GM12878 (cell line): Measurements from ENCODE around the gene ZNF407. TPM values are rescaled to one million over a fixed set of nuclear protein-coding genes. Genes with fewer than 3 reads are reported as not detected.

Experiments used
- ATAC-seq: fragments of 200-7000 bp; cut with Tn5 transposase; 3 replicates; pipeline ENCODE4 v1.9.1; 2020; ENCODE audit warnings: mild to moderate bottlenecking, moderate library complexity
- BruUV-seq: library from RNA; stranded (reverse); fragments of 400-500 nt; replicated peaks from 2 replicates; lab custom pipeline; 2021; lab: Mats Ljungman, UMichigan
- CTCF ChIA-PET: fragments of 300-600 bp; sonication (Branson Sonifier 250); formaldehyde crosslinking; extraction: SDS; loops from one replicate; lab custom pipeline; 2021; ENCODE audit warnings: inconsistent platforms; lab: Yijun Ruan, JAX
- POLR2A ChIA-PET: fragments of 350-600 bp; formaldehyde crosslinking; extraction: SDS; loops from one replicate; lab custom pipeline; 2021; ENCODE audit warnings: inconsistent platforms; lab: Charles Lee
- RAD21 ChIA-PET: fragments of 300-600 bp; sonication (Branson Sonifier 250); formaldehyde crosslinking; loops from one replicate; lab custom pipeline; 2023; ENCODE audit warnings: antibody characterized with exemption; ENCODE audit not compliant: unreplicated experiment; lab: Charles Lee
- SMC1A ChIA-PET: fragments of 300-600 bp; sonication (Branson Sonifier 250); formaldehyde crosslinking; loops from one replicate; lab custom pipeline; 2023; ENCODE audit not compliant: unreplicated experiment, uncharacterized antibody; lab: Charles Lee
- DNase-seq: peaks from one replicate; pipeline ENCODE4 v3.0.0-alpha.2; 2011; ENCODE audit warnings: low read depth, low spot score
- FAIRE-seq: peaks from 3 replicates; lab custom pipeline; 2011; peaks lifted over from hg19 to GRCh38; lab: Jason Lieb, UNC
- H2AFZ ChIP-seq: 2 replicates; pipeline ENCODE4 v1.6.0; 2011; ENCODE audit warnings: low read depth, low read length, control low read depth; ENCODE audit not compliant: control insufficient read depth
- H3K27ac ChIP-seq: 2 replicates; pipeline ENCODE4 v1.5.1; 2011; ENCODE audit warnings: control low read depth; ENCODE audit not compliant: control insufficient read depth, insufficient read depth
- H3K27me3 ChIP-seq, 2 experiments: replicated peaks in 1 of 2; 2 replicates each; pipeline versions ENCODE4 v1.6.0 to v1.6.1; 2011; ENCODE audit warnings: low read length in 1 of 2; ENCODE audit not compliant: control insufficient read depth in 2 of 2, insufficient read depth in 2 of 2
- H3K36me3 ChIP-seq, 2 experiments: 2 replicates each; pipeline ENCODE4 v1.5.1; 2011; ENCODE audit warnings: low read length in 1 of 2; ENCODE audit not compliant: control insufficient read depth in 2 of 2, insufficient read depth in 2 of 2
- H3K4me1 ChIP-seq: 2 replicates; pipeline ENCODE4 v1.6.1; 2011; ENCODE audit warnings: mild to moderate bottlenecking, low read length, moderate library complexity, mixed read lengths; ENCODE audit not compliant: control insufficient read depth, insufficient read depth
- H3K4me2 ChIP-seq: 2 replicates; pipeline ENCODE4 v1.6.0; 2011; ENCODE audit warnings: control low read depth; ENCODE audit not compliant: control insufficient read depth, insufficient read depth
- H3K4me3 ChIP-seq: fragments of 200-600 bp; sonication (generic); 2 replicates; pipeline ENCODE4 v1.5.1; 2016
- H3K79me2 ChIP-seq: 2 replicates; pipeline ENCODE4 v1.6.0; 2011; ENCODE audit warnings: low read length; ENCODE audit not compliant: control insufficient read depth, insufficient read depth
- H3K9ac ChIP-seq: 2 replicates; pipeline ENCODE4 v1.8.0; 2011; ENCODE audit warnings: low read length, control low read depth, mixed read lengths; ENCODE audit not compliant: control insufficient read depth, insufficient read depth
- H3K9me3 ChIP-seq: replicated peaks from 3 replicates; pipeline ENCODE4 v1.5.1; 2011; ENCODE audit warnings: mild to moderate bottlenecking, low read length; ENCODE audit not compliant: control insufficient read depth, insufficient read depth
- H4K20me1 ChIP-seq: 2 replicates; pipeline ENCODE4 v1.6.0; 2011; ENCODE audit not compliant: control insufficient read depth, insufficient read depth
- BRCA1 ChIP-seq: IDR thresholded peaks from 2 replicates; pipeline ENCODE4 v1.6.1; 2011; ENCODE audit warnings: low read depth, low read length, improper control_type of control experiment
- EED ChIP-seq: sonication (generic); IDR thresholded peaks from 2 replicates; pipeline ENCODE4 v1.6.1; 2016; ENCODE audit warnings: antibody characterized with exemption, low read depth
- GABPA ChIP-seq: IDR thresholded peaks from 2 replicates; pipeline ENCODE4 v1.6.1; 2014; ENCODE audit warnings: antibody characterized with exemption, low read depth, mild to moderate bottlenecking, inconsistent platforms
- NR2C2 ChIP-seq: IDR thresholded peaks from 2 replicates; pipeline ENCODE4 v1.6.1; 2011; ENCODE audit warnings: borderline replicate concordance, low read depth; ENCODE audit not compliant: control insufficient read depth, insufficient read length
- ZNF217 ChIP-seq: fragments of 450-650 bp; IDR thresholded peaks from 2 replicates; pipeline ENCODE4 v1.6.1; 2017; ENCODE audit warnings: antibody characterized with exemption, mild to moderate bottlenecking
- ZNF622 ChIP-seq: fragments of 450-650 bp; IDR thresholded peaks from 2 replicates; pipeline ENCODE4 v1.6.1; 2017; ENCODE audit warnings: mild to moderate bottlenecking, inconsistent platforms
- WGBS: methylation state at CpG from one replicate; pipeline ENCODE4 v1.1.6; 2016; ENCODE audit warnings: low lambda C conversion rate; ENCODE audit not compliant: insufficient replicate concordance, insufficient coverage; ENCODE audit errors: missing lambda C conversion rate; 5-methylcytosine and 5-hydroxymethylcytosine counted together
- in situ Hi-C: fragments of 300-500 bp; cut with MboI; formaldehyde crosslinking; loops from 9 replicates; pipeline ENCODE4 v1.14.3; 2018; ENCODE audit warnings: mixed read lengths
- intact Hi-C: fragments of 100-400 bp; cut with micrococcal nuclease; formaldehyde crosslinking; loops from one replicate; pipeline ENCODE4 v1.14.2; 2022; ENCODE audit not compliant: unreplicated experiment
- polyA plus RNA-seq, 11 experiments: library from polyadenylated mRNA; depleted of rRNA in 4 of 11; unstranded in 6 of 11; stranded (reverse) in 5 of 11; fragments of >200 nt; fragmentation: Nextera tagmentation in 4 of 11; fragmentation: Illumina TruSeq in 1 of 11; extraction: Ambion mirVana in 4 of 11; extraction: Trizol in 1 of 11; gene quantifications; 1 replicate in 1 of 11; 2 replicates in 10 of 11; pipeline versions ENCODE4 v1.2.1 to v1.2.3, GENCODE V29; 2011 to 2016; ENCODE audit warnings: inconsistent platforms in 2 of 11, missing spikeins in 2 of 11, low read depth in 1 of 11
- total RNA-seq, 4 experiments: library from RNA; depleted of rRNA in 3 of 4; stranded (reverse); fragments of >200 nt in 3 of 4; fragmentation: Illumina TruSeq in 1 of 4; extraction: Trizol in 1 of 4; gene quantifications; 2 replicates each; pipeline versions ENCODE4 v1.2.1 to v1.2.3, GENCODE V29; 2013 to 2021
- TF ChIP-seq, protein P1 (sequence below): IDR thresholded peaks from 2 replicates; pipeline ENCODE4 v1.6.1; 2012; ENCODE audit warnings: low read depth, low read length, improper control_type of control experiment
- TF ChIP-seq, protein P2 (sequence below): fragments of 450-650 bp; IDR thresholded peaks from 2 replicates; pipeline ENCODE4 v1.6.1; 2016; ENCODE audit warnings: mild to moderate bottlenecking
- TF ChIP-seq, protein P3 (sequence below): fragments of 450-650 bp; IDR thresholded peaks from 2 replicates; pipeline ENCODE4 v1.6.1; 2017; ENCODE audit warnings: mild to moderate bottlenecking, low read depth, inconsistent platforms; ENCODE audit not compliant: poor library complexity, severe bottlenecking

The ZNF407 gene
- total and polyA plus RNA-seq, 10 of the 15 experiments (the other 5 are each of a cell fraction or from before 2014, with no cell fraction given): 0.69 to 11.6 (median 5.3) TPM

DNA sequence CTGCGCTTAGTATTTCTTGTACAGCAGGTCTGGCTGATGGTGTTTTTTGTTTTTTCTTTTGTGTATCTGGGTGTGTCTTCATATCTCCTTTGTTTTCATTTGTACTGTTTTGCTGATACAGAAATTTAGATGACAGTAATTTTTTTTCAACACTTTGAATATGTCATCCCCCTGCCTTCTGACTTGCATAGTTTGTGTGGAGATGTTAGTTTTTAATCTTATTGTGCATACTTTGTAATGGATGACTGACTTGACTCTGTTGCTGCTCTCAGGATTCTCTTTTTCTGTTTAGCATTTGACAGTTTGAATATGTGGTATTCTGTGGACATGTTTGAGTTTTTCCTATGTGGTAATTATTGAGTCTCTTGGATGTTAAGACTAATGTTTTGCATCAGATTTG, 161.3 kb downstream of the ZNF407 start:
- FAIRE-seq (no peak), ATAC-seq (no peak), DNase-seq (no peak)
- ChIA-PET CTCF (interaction anchor here (1.1 kb wide), 1 partner anchor 59 kb away, joined by 4 read pairs; no protein-coding TSS in a partner anchor), RAD21 (interaction anchor here (0.6 kb wide), 1 partner anchor 11 kb away, joined by 3 read pairs; no protein-coding TSS in a partner anchor), POLR2A (no interaction called here), SMC1A (interaction anchor here (0.6 kb wide), 1 partner anchor 71 kb away, joined by 3 read pairs; no protein-coding TSS in a partner anchor)
- H4K20me1 ChIP-seq: no peaks in the 10 kb centered on the region
- intact Hi-C loops (loop anchor here (1.0 kb wide), 1 partner anchor 9 kb away; no protein-coding TSS in a partner anchor), in situ Hi-C loops (no loop called here)
- H2AFZ ChIP-seq: no peak overlapping the region
- H3K4me3 ChIP-seq: no peak overlapping the region
- no peak overlapping the region for H3K27ac ChIP-seq
- WGBS: 96% methylated on average over 1 of the region's 1 CpG
- no peaks in the 10 kb centered on the region for H3K79me2 ChIP-seq
- no peaks in the 10 kb centered on the region for H3K36me3 ChIP-seq
- no peak overlapping the region for H3K9ac ChIP-seq
- no TSS peak for BruUV-seq
- H3K27me3 ChIP-seq: no peaks in the 10 kb centered on the region
- no peaks in the 10 kb centered on the region for H3K4me1 ChIP-seq
- no peaks in the 10 kb centered on the region; the same call in 2 of the 3 replicates for H3K9me3 ChIP-seq
- H3K4me2 ChIP-seq: no peak overlapping the region
- TF ChIP-seq BRCA1: no peak
- TF ChIP-seq, protein P1, sequence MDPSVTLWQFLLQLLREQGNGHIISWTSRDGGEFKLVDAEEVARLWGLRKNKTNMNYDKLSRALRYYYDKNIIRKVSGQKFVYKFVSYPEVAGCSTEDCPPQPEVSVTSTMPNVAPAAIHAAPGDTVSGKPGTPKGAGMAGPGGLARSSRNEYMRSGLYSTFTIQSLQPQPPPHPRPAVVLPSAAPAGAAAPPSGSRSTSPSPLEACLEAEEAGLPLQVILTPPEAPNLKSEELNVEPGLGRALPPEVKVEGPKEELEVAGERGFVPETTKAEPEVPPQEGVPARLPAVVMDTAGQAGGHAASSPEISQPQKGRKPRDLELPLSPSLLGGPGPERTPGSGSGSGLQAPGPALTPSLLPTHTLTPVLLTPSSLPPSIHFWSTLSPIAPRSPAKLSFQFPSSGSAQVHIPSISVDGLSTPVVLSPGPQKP: no peak

DNA sequence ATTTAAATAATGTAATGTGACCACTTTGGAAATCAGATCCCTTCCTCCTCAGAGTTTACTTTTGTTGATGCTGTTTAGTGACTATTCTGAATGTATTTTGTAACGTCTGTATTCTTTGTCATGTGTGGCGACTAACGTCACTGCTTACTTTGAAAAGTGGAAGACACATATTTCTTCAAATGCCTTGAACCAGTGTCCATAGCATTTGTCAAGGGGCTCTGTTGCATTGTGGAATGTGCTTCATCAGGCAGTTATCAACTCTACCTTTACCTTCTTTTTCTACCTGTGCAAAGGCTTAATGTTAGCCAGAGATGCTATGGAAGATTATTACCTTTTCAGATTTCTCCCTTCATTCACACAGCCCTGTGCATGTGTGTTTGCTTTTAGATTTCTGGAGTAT, 162.4 kb downstream of the ZNF407 start:
- H3K27ac ChIP-seq: no peak overlapping the region
- H3K9me3 ChIP-seq: no peaks in the 10 kb centered on the region; the same call in 2 of the 3 replicates
- no peaks in the 10 kb centered on the region for H3K27me3 ChIP-seq
- FAIRE-seq (no peak), ATAC-seq (no peak), DNase-seq (no peak)
- no peaks in the 10 kb centered on the region for H3K79me2 ChIP-seq
- ChIA-PET CTCF (no interaction called here), POLR2A (interaction anchor here (0.9 kb wide), 1 partner anchor 79 kb away, joined by 3 read pairs; no protein-coding TSS in a partner anchor), SMC1A (no interaction called here), RAD21 (no interaction called here)
- H2AFZ ChIP-seq: no peak overlapping the region
- H3K4me3 ChIP-seq: no peak overlapping the region
- no TSS peak for BruUV-seq
- no peaks in the 10 kb centered on the region for H4K20me1 ChIP-seq
- in situ Hi-C loops (no loop called here), intact Hi-C loops (no loop called here)
- H3K9ac ChIP-seq: no peak overlapping the region
- 100% methylated on average over 3 of the region's 3 CpGs for WGBS
- H3K4me2 ChIP-seq: no peak overlapping the region
- H3K4me1 ChIP-seq: no peaks in the 10 kb centered on the region
- H3K36me3 ChIP-seq: no peaks in the 10 kb centered on the region
- no peak for TF ChIP-seq ZNF217
- TF ChIP-seq ZNF622: no peak
- no peak for TF ChIP-seq EED
- no peak for TF ChIP-seq GABPA
- TF ChIP-seq, protein P2, sequence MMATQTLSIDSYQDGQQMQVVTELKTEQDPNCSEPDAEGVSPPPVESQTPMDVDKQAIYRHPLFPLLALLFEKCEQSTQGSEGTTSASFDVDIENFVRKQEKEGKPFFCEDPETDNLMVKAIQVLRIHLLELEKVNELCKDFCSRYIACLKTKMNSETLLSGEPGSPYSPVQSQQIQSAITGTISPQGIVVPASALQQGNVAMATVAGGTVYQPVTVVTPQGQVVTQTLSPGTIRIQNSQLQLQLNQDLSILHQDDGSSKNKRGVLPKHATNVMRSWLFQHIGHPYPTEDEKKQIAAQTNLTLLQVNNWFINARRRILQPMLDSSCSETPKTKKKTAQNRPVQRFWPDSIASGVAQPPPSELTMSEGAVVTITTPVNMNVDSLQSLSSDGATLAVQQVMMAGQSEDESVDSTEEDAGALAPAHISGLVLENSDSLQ: no peak
- no peak for TF ChIP-seq NR2C2
- TF ChIP-seq, protein P3, sequence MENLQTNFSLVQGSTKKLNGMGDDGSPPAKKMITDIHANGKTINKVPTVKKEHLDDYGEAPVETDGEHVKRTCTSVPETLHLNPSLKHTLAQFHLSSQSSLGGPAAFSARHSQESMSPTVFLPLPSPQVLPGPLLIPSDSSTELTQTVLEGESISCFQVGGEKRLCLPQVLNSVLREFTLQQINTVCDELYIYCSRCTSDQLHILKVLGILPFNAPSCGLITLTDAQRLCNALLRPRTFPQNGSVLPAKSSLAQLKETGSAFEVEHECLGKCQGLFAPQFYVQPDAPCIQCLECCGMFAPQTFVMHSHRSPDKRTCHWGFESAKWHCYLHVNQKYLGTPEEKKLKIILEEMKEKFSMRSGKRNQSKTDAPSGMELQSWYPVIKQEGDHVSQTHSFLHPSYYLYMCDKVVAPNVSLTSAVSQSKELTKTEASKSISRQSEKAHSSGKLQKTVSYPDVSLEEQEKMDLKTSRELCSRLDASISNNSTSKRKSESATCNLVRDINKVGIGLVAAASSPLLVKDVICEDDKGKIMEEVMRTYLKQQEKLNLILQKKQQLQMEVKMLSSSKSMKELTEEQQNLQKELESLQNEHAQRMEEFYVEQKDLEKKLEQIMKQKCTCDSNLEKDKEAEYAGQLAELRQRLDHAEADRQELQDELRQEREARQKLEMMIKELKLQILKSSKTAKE: no peak
